Measurements from ENCODE around the gene SEC14L1.

The SEC14L1 gene

DNA sequence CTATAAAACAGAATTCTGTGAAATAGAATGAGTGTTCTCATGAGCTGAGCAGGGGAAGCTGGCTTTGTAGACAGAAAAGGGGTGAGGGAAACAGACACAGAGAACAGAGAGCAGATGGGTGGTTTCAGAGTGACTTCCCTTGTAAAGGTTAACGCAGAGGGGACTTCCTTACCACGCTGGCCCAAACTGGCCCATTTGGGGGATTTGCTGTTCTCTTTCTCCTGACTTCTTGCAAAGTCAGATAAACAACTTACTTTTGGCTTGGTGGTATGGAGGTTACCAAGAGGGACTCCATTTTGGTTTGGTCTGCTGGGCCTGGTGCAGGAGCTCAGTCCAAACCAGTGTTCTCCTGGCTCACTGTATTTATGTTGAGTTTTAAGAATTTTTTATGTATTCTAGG lies 48.4 kb downstream of the SEC14L1 start:
- Histone ChIP-seq H3K27ac (no peak overlapping the region), H3K27me3 (ENCODE audit: control insufficient read depth, insufficient read depth, low read length) (no peaks in the 10 kb centered on the region), H2AFZ (no peak overlapping the region), H3K4me3 (ENCODE audit: low read depth, low read length) (no peak overlapping the region), H3K79me2 (peaks cover 44% of the 10 kb centered on the region), H3K9ac (no peak overlapping the region), H3K9me3 (ENCODE audit: control insufficient read depth, low read length) (no peaks in the 10 kb centered on the region), H3K36me3 (ENCODE audit: control insufficient read depth, insufficient read depth, low read length) (no peaks in the 10 kb centered on the region), H3K4me2 (ENCODE audit: low read length) (no peak overlapping the region), H3K4me1 (peaks cover 27% of the 10 kb centered on the region)
- TF ChIP-seq, protein P1, sequence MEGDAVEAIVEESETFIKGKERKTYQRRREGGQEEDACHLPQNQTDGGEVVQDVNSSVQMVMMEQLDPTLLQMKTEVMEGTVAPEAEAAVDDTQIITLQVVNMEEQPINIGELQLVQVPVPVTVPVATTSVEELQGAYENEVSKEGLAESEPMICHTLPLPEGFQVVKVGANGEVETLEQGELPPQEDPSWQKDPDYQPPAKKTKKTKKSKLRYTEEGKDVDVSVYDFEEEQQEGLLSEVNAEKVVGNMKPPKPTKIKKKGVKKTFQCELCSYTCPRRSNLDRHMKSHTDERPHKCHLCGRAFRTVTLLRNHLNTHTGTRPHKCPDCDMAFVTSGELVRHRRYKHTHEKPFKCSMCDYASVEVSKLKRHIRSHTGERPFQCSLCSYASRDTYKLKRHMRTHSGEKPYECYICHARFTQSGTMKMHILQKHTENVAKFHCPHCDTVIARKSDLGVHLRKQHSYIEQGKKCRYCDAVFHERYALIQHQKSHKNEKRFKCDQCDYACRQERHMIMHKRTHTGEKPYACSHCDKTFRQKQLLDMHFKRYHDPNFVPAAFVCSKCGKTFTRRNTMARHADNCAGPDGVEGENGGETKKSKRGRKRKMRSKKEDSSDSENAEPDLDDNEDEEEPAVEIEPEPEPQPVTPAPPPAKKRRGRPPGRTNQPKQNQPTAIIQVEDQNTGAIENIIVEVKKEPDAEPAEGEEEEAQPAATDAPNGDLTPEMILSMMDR (IDR thresholded peaks at IDR 0.05), result no peak

DNA sequence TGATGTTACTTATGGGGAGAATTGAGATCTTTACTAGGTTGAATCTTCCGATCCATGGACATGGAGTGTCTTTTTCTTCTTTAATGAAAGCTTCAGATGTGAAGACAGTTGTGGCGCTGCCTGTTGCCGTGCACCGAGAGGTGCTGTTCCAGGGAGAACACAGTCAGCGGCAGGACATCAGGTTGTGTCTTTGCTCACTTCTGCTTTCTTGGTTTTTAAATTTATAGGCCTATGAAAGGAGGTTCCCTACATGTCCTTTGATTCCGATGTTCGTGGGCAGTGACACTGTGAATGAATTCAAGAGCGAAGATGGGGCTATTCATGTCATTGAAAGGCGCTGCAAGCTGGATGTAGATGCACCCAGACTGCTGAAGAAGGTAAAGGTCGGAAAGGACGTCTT lies 49.8 kb downstream of the SEC14L1 start:
- Histone ChIP-seq H2AFZ (no peak overlapping the region), H3K4me3 (ENCODE audit: low read depth, low read length) (no peak overlapping the region), H3K9ac (no peak overlapping the region), H3K4me2 (ENCODE audit: low read length) (no peak overlapping the region), H3K79me2 (peaks cover 50% of the 10 kb centered on the region), H3K27ac (no peak overlapping the region), H3K9me3 (ENCODE audit: control insufficient read depth, low read length) (no peaks in the 10 kb centered on the region), H3K27me3 (ENCODE audit: control insufficient read depth, insufficient read depth, low read length) (no peaks in the 10 kb centered on the region), H3K36me3 (ENCODE audit: control insufficient read depth, insufficient read depth, low read length) (no peaks in the 10 kb centered on the region), H3K4me1 (peaks cover 15% of the 10 kb centered on the region)
- TF ChIP-seq, protein P1 (IDR thresholded peaks at IDR 0.05), result no peak

DNA sequence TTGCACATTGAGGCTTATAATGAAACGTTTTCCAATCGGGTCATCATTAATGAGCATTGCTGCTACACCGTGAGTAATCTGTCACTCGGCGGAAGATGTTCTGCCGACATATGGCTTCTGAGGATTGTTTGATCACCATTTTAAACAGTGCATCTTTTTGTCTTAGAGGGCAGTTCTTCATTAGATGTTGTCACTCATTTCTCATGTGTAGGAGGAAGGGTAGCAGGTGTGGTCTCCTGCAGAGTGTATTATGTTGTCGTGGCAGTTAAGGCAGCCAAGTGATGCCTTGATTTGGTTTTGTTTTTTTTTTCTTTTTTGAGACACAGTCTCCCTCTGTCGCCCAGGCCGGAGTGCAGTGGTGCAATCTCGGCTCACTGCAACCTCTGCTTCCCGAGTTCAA lies 50.5 kb downstream of the SEC14L1 start:
- Histone ChIP-seq H3K4me1 (peaks cover 8% of the 10 kb centered on the region), H3K4me3 (ENCODE audit: low read depth, low read length) (no peak overlapping the region), H3K79me2 (peaks cover 50% of the 10 kb centered on the region), H3K36me3 (ENCODE audit: control insufficient read depth, insufficient read depth, low read length) (no peaks in the 10 kb centered on the region), H3K9ac (no peak overlapping the region), H3K4me2 (ENCODE audit: low read length) (no peak overlapping the region), H3K27ac (no peak overlapping the region), H2AFZ (no peak overlapping the region), H3K9me3 (ENCODE audit: control insufficient read depth, low read length) (no peaks in the 10 kb centered on the region), H3K27me3 (ENCODE audit: control insufficient read depth, insufficient read depth, low read length) (no peaks in the 10 kb centered on the region)
- TF ChIP-seq, protein P1 (IDR thresholded peaks at IDR 0.05), result no peak

DNA sequence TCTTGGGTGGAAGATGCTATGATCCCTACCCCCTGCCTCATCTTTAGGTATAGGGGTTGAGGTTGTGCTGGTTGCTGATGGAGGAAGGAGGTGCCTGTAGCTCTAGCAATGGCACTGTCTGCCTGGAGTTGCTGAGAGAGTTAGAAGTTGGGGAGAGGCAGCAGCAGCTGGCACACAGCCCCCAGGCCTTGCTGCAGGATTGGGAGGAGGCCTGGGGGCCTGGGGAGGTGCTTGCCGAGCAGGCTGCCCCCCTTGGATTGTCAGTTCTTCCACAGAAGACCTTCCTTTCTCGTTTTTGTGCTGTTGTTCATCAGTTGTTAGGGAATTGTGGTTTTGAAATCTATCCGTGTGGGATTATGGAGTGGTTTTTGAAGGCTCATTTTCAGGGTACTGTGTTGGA lies 52.9 kb downstream of the SEC14L1 start:
- no peaks in the 10 kb centered on the region for H3K27me3 ChIP-seq (ENCODE audit: control insufficient read depth, insufficient read depth, low read length)
- H2AFZ ChIP-seq, result no peak overlapping the region
- H3K9ac ChIP-seq, result no peak overlapping the region
- H3K27ac ChIP-seq, result no peak overlapping the region
- no peaks in the 10 kb centered on the region for H3K9me3 ChIP-seq (ENCODE audit: control insufficient read depth, low read length)
- no peak overlapping the region for H3K4me2 ChIP-seq (ENCODE audit: low read length)
- H3K4me1 ChIP-seq, result no peaks in the 10 kb centered on the region
- H3K79me2 ChIP-seq, result peaks cover 42% of the 10 kb centered on the region
- H3K4me3 ChIP-seq (ENCODE audit: low read depth, low read length), result no peak overlapping the region
- no peaks in the 10 kb centered on the region for H3K36me3 ChIP-seq (ENCODE audit: control insufficient read depth, insufficient read depth, low read length)
- TF ChIP-seq, protein P1 (IDR thresholded peaks at IDR 0.05), result no peak

DNA sequence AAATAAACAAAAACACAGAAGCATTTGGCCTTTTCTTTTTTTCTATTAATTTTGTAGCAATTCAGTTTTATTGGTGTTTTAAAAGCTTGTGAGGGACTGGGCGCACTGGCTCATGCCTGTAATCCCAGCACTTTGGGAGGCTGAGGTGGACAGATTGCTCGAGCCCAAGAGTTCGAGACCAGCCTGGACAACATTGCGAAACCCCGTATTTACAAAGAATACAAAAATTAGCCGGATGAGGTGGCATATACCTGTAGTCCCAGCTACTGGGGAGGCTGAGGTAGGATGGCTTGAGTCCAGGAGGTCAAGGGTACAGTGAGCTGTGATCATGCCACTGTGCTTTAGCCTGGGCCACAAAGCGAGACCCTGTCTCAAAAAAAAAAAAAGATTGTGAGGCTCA lies 53.4 kb downstream of the SEC14L1 start:
- no peak overlapping the region for H2AFZ ChIP-seq
- no peaks in the 10 kb centered on the region for H3K36me3 ChIP-seq (ENCODE audit: control insufficient read depth, insufficient read depth, low read length)
- no peaks in the 10 kb centered on the region for H3K27me3 ChIP-seq (ENCODE audit: control insufficient read depth, insufficient read depth, low read length)
- no peak overlapping the region for H3K4me2 ChIP-seq (ENCODE audit: low read length)
- no peaks in the 10 kb centered on the region for H3K9me3 ChIP-seq (ENCODE audit: control insufficient read depth, low read length)
- H3K4me1 ChIP-seq, result no peaks in the 10 kb centered on the region
- H3K79me2 ChIP-seq, result peaks cover 39% of the 10 kb centered on the region
- no peak overlapping the region for H3K9ac ChIP-seq
- no peak overlapping the region for H3K4me3 ChIP-seq (ENCODE audit: low read depth, low read length)
- TF ChIP-seq, protein P1 (IDR thresholded peaks at IDR 0.05), result no peak
- no peak overlapping the region for H3K27ac ChIP-seq

Data from parathyroid adenoma (tissue), 2 donors.